ENCODE results near the gene CCDC85C.

- TF ChIP-seq POLR2AphosphoS5 (IDR thresholded peaks at IDR 0.05; ENCODE audit: borderline replicate concordance, low read depth, low read length): no peak
- no peak for TF ChIP-seq EZH2 (IDR thresholded peaks at IDR 0.05)
- TF ChIP-seq FOXP2 (optimal IDR thresholded peaks at IDR 0.05; ENCODE audit: control extremely low read depth, extremely low read length, insufficient read depth): no peak
Measured at GRCh38 chr14:99612738-99613330, 8.8 kb upstream of the CCDC85C start.

Measured in SK-N-MC (cell line).